ENCODE data around the gene RAD9A.

Gene RAD9A

GRCh38 chr11:67445515-67445914 is 53.7 kb downstream of the RAD9A start:
- DNase-seq = no peak

Measured in activated CD4-positive, alpha-beta T cell treated with anti-CD3 and anti-CD28 coated beads, Interleukin-2, amount 50 U/mL, for 1 hour (primary cell).